ENCODE data around the gene MUC2.

The MUC2 gene

DNA sequence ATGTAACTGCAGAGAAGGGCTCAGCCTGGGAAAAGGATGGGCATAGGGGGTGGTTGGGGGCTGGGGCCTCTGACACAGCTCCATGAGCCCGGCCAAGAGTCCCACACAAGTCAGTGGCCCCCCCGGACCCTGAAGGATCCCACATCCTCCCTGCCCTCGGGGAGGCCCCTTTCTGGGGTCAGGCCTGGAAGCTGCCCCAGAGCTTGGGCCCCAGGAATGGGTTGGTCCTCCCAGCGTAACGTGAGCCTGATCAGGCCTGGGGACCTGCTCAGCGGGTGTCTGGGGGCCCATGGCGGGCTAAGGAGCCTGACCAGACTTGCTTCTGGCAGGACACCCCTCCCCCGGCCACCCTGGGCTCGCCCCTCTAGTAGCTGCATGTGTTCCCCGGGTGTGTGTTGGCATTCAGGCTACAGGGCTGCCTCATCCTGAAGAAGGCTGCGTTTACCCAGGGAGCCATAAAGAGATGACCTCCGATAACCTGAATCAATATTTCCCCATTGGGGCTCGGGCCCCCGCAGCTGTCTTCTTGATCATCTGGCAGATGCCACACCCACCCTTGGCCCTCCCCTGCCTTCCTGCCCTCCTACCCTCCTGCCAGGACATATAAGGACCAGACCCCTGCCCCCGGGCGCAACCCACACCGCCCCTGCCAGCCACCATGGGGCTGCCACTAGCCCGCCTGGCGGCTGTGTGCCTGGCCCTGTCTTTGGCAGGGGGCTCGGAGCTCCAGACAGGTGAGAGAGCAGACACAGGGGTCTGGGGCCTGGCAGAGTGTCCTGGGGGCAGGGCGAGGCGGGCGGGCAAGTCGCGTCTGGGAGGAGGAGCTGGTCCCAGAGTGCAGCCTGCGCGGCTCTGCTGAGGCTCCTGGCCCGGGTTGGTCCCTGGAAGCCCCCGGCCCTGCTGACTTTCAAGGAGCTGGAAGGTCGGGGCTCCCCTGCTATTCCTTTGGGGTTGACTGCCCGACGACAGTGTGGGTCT, at the start of gene MUC2:
TSS of gene MUC2 (plus strand) at position 631 of the 978 bp plus-strand sequence.
- DNase-seq (ENCODE audit: low read depth, low spot score): no peak

- no peak for DNase-seq (ENCODE audit: low read depth, low spot score)
Observed at GRCh38 chr11:1025410-1026162, 49.1 kb upstream of the MUC2 start.

DNA sequence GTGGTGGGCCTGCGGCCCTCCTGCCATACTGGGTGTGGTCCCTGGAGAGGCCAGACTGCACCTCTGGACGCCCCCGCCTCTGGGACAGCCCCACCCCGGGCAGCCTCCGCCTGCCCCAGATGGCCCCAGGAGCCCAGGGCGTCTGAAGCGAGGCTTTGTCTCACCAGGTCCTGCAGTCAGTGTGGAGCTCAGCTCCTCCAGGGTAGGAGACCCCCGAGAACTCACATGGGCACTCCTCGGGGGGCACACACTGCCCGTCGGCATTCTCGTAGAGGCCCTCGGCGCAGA, 48.6 kb upstream of the MUC2 start:
- DNase-seq (ENCODE audit: low read depth, low spot score): no peak

- DNase-seq (ENCODE audit: low read depth, low spot score): no peak
Observed at GRCh38 chr11:1026641-1027482, 47.8 kb upstream of the MUC2 start.

- DNase-seq (ENCODE audit: low read depth, low spot score): no peak
Observed at GRCh38 chr11:1027483-1028290, 47.0 kb upstream of the MUC2 start.

- DNase-seq (ENCODE audit: low read depth, low spot score): no peak
Observed at GRCh38 chr11:1028291-1028540, 46.5 kb upstream of the MUC2 start.

GRCh38 chr11:1028616-1029015, 46.1 kb upstream of the MUC2 start:
- no peak for DNase-seq (ENCODE audit: low read depth, low spot score)

DNA sequence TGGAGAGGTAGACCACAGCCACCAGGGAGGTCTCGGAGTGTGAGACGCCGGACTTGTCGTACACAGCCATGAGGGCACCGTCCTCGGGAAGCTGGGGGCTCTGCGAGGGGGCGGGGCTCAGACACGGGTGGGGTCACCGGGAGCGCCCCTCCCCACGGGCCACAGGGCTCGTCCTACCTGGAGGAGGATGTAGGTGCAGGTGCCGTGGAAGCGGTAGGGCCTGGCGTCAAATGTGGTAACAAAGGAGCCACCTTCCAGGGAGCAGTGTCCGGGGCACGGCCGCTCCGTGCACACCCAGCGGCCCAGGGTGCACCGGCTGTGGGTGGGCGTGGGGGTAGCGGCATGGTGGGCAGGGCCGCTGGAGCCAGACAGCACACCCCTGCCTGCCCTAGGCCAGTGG, 45.6 kb upstream of the MUC2 start:
- DNase-seq (ENCODE audit: low read depth, low spot score): no peak

- no peak for DNase-seq (ENCODE audit: low read depth, low spot score)
Observed at GRCh38 chr11:1029654-1030053, 45.0 kb upstream of the MUC2 start.

DNA sequence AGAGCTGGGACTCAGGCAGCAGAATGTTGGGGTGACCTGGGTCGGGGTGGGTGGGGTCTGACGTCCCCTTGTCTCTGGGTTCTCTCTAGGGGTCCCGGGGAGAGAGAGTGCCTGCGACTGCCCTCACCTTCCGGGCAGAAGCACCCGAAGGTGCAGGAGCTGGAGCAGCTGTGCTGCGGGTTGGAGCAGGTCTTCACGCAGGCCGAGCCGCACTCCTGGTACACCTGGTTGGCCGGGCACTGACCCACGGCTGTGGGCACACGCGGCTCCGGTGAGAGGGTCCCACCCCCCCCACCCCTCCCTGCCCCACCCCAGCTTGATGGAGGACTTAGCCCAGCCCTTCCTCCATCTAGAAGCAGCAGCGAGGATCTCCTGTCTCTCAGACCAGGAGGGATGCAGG, 44.6 kb upstream of the MUC2 start:
- no peak for DNase-seq (ENCODE audit: low read depth, low spot score)

DNA sequence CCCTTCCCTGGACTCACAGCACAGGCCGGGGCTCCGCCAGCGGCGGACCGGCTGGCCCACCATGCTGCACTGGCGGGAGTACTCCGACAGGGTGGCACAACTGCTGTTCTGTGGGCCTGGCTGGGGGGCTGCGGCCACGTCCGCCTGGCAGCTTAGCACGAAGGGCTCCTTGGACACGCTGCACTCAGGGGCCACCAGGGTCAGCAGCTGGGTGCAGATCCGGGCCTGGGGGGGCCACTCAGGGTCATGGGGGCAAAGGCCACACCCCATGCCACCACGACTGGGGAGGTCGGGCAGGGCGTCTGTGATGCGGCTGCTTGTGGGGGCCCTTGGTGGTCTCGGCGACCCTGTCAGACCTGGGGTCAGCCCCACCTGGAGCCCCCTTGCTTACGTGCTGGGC, 44.1 kb upstream of the MUC2 start:
- no peak for DNase-seq (ENCODE audit: low read depth, low spot score)

- DNase-seq (ENCODE audit: low read depth, low spot score): no peak
Observed at GRCh38 chr11:1031121-1031899, 43.4 kb upstream of the MUC2 start.

DNA sequence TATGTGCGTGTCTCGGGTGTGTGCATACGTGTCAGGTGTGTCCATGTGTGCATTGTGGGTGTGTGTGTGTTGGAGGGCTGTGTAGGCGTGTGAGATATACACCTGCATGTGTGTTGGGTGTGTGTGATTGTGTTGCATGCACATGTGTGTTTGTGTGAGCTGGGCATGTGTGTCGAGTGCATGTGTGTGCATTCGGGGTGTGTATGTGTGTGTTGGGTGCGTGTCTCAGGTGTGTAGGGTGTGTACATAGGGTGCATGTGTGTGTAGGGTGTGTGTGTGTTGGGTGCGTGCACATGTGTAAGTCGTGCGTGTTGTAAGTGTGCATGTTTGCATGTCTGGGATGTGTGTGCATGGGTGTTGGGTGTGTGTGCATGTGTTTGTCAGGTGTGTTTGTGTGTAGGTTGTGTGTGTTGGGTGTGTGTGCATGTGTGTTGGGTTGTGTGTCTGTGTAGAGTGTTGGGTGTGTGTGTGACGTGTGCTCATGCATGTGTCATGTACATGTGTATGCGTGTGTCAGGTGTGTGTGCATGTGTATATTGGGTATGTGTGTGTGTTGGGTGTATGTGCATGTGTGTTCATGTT, 42.3 kb upstream of the MUC2 start:
- DNase-seq (ENCODE audit: low read depth, low spot score): no peak

- DNase-seq (ENCODE audit: low read depth, low spot score): no peak
Observed at GRCh38 chr11:1033016-1033798, 41.5 kb upstream of the MUC2 start.

- no peak for DNase-seq (ENCODE audit: low read depth, low spot score)
Observed at GRCh38 chr11:1034001-1034400, 40.7 kb upstream of the MUC2 start.

- no peak for DNase-seq (ENCODE audit: low read depth, low spot score)
Observed at GRCh38 chr11:1034456-1035295, 40.0 kb upstream of the MUC2 start.

- no peak for DNase-seq (ENCODE audit: low read depth, low spot score)
Observed at GRCh38 chr11:1035577-1036283, 38.9 kb upstream of the MUC2 start.

GRCh38 chr11:1036303-1036923, 38.3 kb upstream of the MUC2 start, which contains the start of gene MUC6:
TSS of gene MUC6 (minus strand) at chr11:1036718. CDS start at chr11:1036655, 63 bp downstream.
- DNase-seq (ENCODE audit: low read depth, low spot score): no peak

Measured in smooth muscle cell of the brain vasculature (primary cell).